Measurements from ENCODE around the gene NINJ1.

Gene NINJ1

DNA sequence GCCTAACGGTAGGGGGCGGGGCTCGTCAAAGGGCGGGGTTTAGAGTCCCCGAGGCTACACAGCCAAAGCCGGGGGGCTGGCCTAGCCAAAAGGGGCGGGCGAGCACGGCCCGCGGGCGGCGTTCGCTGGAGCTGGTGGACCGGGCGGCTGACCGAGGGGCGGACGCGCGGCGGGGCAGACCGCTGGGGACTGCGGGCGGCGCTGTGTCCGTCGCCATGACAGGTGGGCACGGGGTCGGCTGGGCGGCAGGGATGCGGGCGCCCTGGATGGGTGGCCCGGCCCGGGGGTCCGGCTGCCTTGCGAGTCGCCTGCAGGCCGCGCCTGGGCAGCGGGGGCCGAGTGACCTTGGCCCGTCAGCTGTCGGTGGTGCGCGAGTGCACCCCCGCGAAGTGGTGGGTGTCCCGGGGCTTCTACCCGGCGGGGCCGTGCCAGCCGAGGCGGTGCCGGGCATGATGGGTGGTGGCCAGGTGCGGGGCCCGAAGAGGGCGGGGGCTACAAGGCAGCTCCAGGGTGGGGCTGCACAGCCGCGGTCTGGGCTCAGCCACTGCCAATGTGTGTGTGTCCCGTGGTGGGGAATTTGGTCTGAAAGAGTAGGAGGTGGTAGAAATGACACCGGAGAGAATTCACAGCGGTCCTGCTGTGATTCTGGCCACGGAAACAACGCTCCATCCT lies 37.8 kb downstream of the NINJ1 start, which contains the start of gene CARD19:
TSS of gene CARD19 (plus strand) at position 87 of the 672 bp plus-strand sequence. CDS start at position 216, 129 bp downstream.
- peak within 1 kb of the TSS; percentile 80 for H3K27ac ChIP-seq

DNA sequence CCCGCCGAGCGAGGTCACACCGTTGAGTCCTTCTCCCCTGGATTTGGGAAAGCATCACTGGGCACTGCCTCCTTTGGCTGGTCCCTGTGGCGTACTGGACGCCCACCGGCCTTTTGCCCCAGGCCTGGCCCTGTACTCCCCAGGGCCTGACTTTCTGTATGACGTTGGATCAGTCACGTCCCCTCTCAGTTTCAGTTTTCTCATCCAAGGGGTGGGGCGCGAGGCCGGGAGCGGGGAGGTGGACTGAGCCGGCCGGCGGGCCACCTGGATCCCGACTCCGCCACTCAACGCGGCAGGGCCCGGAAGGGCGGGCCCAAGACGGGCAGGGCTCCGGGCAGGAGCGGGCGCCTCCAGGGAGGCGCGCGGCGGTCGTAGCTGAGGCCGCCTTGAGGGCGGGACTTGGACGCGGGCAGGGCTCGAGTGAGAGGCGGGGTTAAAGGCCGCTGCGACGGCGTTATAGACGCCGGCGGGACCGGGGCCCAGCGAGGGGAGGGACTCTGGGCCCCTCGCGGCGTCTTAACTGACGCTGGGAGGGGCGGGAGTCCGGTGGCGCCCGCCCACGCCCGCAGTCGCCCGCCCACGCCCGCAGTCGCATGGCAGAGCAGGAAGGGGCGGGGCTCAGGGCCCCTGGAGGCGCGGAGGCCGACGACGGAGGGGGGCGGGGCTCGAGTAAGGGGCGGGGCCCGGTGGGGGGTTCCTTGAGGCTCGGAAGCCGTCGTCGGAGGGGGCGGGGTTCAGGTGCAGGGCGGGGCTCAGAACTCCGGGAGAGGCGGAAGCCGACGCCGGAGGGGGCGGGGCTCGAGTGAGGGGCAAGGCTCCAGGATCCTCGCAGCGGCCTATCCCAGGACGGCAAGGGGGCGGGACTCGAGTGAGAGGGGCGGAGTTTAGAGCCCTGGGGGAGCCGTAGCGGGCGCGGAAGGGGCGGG lies 38.6 kb downstream of the NINJ1 start:
- TF ChIP-seq ZFX (IDR thresholded peaks at IDR 0.05; ENCODE audit: borderline replicate concordance) (no peak), CTCF (IDR thresholded peaks at IDR 0.05) (no peak)
- peak overlapping the region; percentile 80 for H3K27ac ChIP-seq

More for the DNA sequence above, 37.8 kb downstream of the NINJ1 start, which contains the start of gene CARD19:
- TF ChIP-seq CTCF (IDR thresholded peaks at IDR 0.05) (no peak), ZFX (IDR thresholded peaks at IDR 0.05; ENCODE audit: borderline replicate concordance) (no peak)

DNA sequence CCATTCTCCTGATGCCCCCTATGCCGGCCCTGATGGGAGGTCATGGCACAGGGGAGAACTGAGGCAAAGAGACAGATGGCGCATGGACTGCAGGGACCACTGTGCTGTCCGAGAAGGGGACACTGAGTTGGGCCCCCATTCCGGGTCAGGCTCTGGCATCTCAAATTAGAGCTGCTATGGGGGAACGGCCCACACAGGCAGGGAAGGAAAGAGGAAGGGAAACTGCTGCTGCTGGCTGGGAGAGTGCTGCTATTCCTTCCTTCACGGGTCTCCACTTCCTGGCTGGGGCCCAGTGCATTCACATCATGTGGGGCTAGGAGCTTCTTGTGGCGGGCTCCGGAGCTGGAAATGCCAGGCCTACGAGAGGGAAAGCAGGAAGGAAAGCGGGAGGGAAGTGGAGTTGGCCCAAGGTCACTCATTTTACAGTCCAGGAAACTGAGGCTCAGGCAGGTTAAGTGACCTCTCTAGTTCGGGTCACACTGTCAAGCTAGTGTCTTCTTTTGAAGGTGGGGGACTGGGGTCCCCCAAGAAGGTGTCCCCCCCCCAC lies 39.3 kb downstream of the NINJ1 start:
- H3K27ac ChIP-seq = peak overlapping the region; percentile 80
- TF ChIP-seq ZFX (IDR thresholded peaks at IDR 0.05; ENCODE audit: borderline replicate concordance) (no peak), CTCF (IDR thresholded peaks at IDR 0.05) (no peak)

- no peak for TF ChIP-seq ZFX (IDR thresholded peaks at IDR 0.05; ENCODE audit: borderline replicate concordance)
- TF ChIP-seq CTCF (IDR thresholded peaks at IDR 0.05) = no peak
- peak overlapping the region; percentile 80; the same call in 1 of the 2 replicates for H3K27ac ChIP-seq
These were observed 40.0 kb downstream of the NINJ1 start for GRCh38 chr9:93093877-93094657.

DNA sequence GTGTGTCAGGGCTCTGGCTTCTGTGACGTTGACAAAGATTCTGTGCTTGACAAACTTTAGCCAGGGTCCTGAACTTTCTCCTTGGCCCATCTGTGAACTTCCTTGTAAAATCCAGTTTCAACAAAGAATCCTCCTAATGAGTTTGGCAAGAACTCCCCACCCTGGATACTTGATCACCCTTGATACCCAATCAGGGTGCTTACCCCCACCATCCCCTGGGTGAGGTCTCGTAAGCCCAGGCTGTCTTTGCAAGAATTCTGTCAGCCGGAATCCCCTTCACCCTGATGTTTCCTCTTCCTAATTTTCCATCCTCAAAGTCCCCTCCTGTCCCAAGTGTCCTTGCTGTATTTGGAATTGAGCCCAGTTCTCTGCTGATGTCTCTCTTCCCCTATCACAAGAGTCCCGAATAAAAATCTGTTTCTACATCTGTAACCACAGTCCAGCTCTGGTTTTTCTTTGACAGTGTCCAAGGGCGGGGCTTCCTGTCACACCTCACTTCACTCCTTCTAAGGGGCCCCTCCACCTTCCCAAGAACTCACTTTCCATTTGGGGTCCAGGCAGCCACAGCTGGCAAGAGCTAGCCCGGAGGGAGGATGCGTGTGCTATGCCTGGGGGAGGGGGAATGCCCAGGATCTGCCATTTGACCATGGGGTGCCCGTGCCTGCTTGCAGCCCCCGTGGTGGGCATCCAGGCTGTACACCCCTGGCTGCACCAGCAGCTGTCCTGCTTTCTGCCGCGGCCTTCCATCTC lies 40.7 kb downstream of the NINJ1 start:
- no peak overlapping the region for H3K27ac ChIP-seq
- TF ChIP-seq ZFX (IDR thresholded peaks at IDR 0.05; ENCODE audit: borderline replicate concordance) (no peak), CTCF (IDR thresholded peaks at IDR 0.05) (no peak)

DNA sequence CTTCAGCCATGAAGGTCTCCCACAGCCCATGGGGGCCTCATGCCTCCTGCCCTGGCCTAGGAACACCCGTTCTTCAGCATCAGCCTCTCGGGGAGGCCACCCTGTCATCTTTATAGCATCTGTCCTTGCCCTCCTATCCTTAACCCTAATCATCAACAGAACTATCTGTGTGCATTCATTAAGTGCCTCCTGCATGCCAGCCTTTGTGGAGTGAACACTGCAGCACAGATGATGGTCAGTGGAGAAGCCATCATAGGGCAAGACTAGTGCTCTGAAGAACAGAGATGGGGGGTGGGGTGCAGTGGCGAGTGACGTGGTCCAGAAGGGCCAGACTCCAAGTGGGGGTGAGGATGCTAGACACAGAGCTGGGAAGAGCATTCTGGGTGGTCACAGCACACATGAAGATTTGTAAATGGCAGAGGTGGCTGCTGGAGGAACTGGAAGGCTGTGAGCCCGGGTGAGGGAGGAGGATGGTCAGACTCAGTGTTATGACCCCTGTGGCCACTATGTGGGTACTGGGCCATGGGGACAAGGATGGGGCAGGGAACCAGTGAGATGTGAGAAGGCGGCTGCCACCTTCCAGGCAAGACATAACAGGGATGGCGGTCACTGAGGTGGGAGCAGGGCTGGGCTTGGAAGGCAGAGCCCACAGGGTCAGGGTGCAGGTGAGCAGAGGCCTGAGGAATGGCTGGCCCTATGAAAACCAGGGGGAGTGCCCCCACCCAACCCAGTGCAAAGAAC lies 41.6 kb downstream of the NINJ1 start:
- TF ChIP-seq CTCF (IDR thresholded peaks at IDR 0.05) = no peak
- no peak for TF ChIP-seq ZFX (IDR thresholded peaks at IDR 0.05; ENCODE audit: borderline replicate concordance)
- no peak overlapping the region for H3K27ac ChIP-seq

All from 22Rv1 (cell line).